ENCODE measurements around the gene ZBED5. TPM values are rescaled to one million over a fixed set of nuclear protein-coding genes. Genes with fewer than 3 reads are reported as not detected.
"Not testable (repeated sequence)": the region's sequence is repeated elsewhere in the genome, so short reads cannot be mapped to it uniquely, and the experiment has no call there.

The ZBED5 gene
- total and polyA plus RNA-seq, 4 donors = 18.0 to 57.9 (median 39.9) TPM

- no peak for ATAC-seq (ENCODE audit: insufficient read depth, low FRiP score)
- Histone ChIP-seq H3K9ac (ENCODE audit: insufficient read depth in 1 of 2, low read length in 2 of 2) (no peak overlapping the region), H3K4me3 (no peak overlapping the region), H3K27me3 (ENCODE audit: control insufficient read depth in 3 of 3, insufficient read depth in 3 of 3, low read length in 2 of 3) (no peaks in the 10 kb centered on the region), H3K4me1 (ENCODE audit: control insufficient read depth in 5 of 5, insufficient read depth in 5 of 5, low read length in 5 of 5) (peaks cover 0 to 6% (median 3%) of the 10 kb centered on the region in 5 donors), H3K36me3 (ENCODE audit: control insufficient read depth in 4 of 4, insufficient read depth in 4 of 4, low read length in 4 of 4) (peaks cover 0 to under 1% (median 0%) of the 10 kb centered on the region in 4 donors), H3K9me3 (ENCODE audit: control insufficient read depth in 4 of 4, insufficient read depth in 3 of 4, low read length in 3 of 4) (no peaks in the 10 kb centered on the region), H3K27ac (ENCODE audit: low read depth in 1 of 2, low read length in 1 of 2) (no peak overlapping the region)
- TF ChIP-seq CTCF (IDR thresholded peaks at IDR 0.05; ENCODE audit: control extremely low read depth, extremely low read depth) = no peak
- no peak for DNase-seq
These were observed 13.1 kb downstream of the ZBED5 start for GRCh38 chr11:10844796-10845195.

- DNase-seq (no peak), ATAC-seq (ENCODE audit: insufficient read depth, low FRiP score) (no peak)
- no peak overlapping the region for H3K9ac ChIP-seq (ENCODE audit: insufficient read depth in 1 of 2, low read length in 2 of 2)
- H3K36me3 ChIP-seq (ENCODE audit: control insufficient read depth in 4 of 4, insufficient read depth in 4 of 4, low read length in 4 of 4) = no peaks in the 10 kb centered on the region
- H3K4me1 ChIP-seq (ENCODE audit: control insufficient read depth in 5 of 5, insufficient read depth in 5 of 5, low read length in 5 of 5) = peaks cover 0 to 6% (median 3%) of the 10 kb centered on the region in 5 donors
- no peak for TF ChIP-seq CTCF (IDR thresholded peaks at IDR 0.05; ENCODE audit: control extremely low read depth, extremely low read depth)
- no peaks in the 10 kb centered on the region for H3K27me3 ChIP-seq (ENCODE audit: control insufficient read depth in 3 of 3, insufficient read depth in 3 of 3, low read length in 2 of 3)
- H3K27ac ChIP-seq (ENCODE audit: low read depth in 1 of 2, low read length in 1 of 2) = no peak overlapping the region
- no peak overlapping the region for H3K4me3 ChIP-seq
- H3K9me3 ChIP-seq (ENCODE audit: control insufficient read depth in 4 of 4, insufficient read depth in 3 of 4, low read length in 3 of 4) = no peaks in the 10 kb centered on the region
These were observed 13.5 kb downstream of the ZBED5 start for GRCh38 chr11:10844356-10844755.

- H3K9me3 ChIP-seq (ENCODE audit: control insufficient read depth in 4 of 4, insufficient read depth in 3 of 4, low read length in 3 of 4) = peaks cover 0 to 3% (median 0%) of the 10 kb centered on the region in 4 donors
- no peaks in the 10 kb centered on the region for H3K36me3 ChIP-seq (ENCODE audit: control insufficient read depth in 4 of 4, insufficient read depth in 4 of 4, low read length in 4 of 4)
- H3K4me3 ChIP-seq = no peak overlapping the region
- H3K27me3 ChIP-seq (ENCODE audit: control insufficient read depth in 3 of 3, insufficient read depth in 3 of 3, low read length in 2 of 3) = no peaks in the 10 kb centered on the region
- 54 to 69% methylated on average over 3 of the region's 3 CpGs for WGBS, 2 donors
- no peak overlapping the region for H3K27ac ChIP-seq (ENCODE audit: low read depth in 1 of 2, low read length in 1 of 2)
- no peak for DNase-seq
- H3K4me1 ChIP-seq (ENCODE audit: control insufficient read depth in 5 of 5, insufficient read depth in 5 of 5, low read length in 5 of 5) = peaks cover 0 to 4% (median 0%) of the 10 kb centered on the region in 5 donors
- TF ChIP-seq CTCF (IDR thresholded peaks at IDR 0.05; ENCODE audit: control extremely low read depth, extremely low read depth) = no peak
- no peak overlapping the region for H3K9ac ChIP-seq (ENCODE audit: insufficient read depth in 1 of 2, low read length in 2 of 2)
- no peak for ATAC-seq (ENCODE audit: insufficient read depth, low FRiP score)
These were observed 19.0 kb downstream of the ZBED5 start for GRCh38 chr11:10838881-10839280.

GRCh38 chr11:10838083-10838482, 19.8 kb downstream of the ZBED5 start:
- Histone ChIP-seq H3K9me3 (ENCODE audit: control insufficient read depth in 4 of 4, insufficient read depth in 3 of 4, low read length in 3 of 4) (peaks cover 0 to 3% (median 0%) of the 10 kb centered on the region in 4 donors), H3K4me3 (no peak overlapping the region), H3K27me3 (ENCODE audit: control insufficient read depth in 3 of 3, insufficient read depth in 3 of 3, low read length in 2 of 3) (no peaks in the 10 kb centered on the region), H3K4me1 (ENCODE audit: control insufficient read depth in 5 of 5, insufficient read depth in 5 of 5, low read length in 5 of 5) (peaks cover 0 to 4% (median 0%) of the 10 kb centered on the region in 5 donors), H3K36me3 (ENCODE audit: control insufficient read depth in 4 of 4, insufficient read depth in 4 of 4, low read length in 4 of 4) (no peaks in the 10 kb centered on the region), H3K27ac (ENCODE audit: low read depth in 1 of 2, low read length in 1 of 2) (no peak overlapping the region), H3K9ac (ENCODE audit: insufficient read depth in 1 of 2, low read length in 2 of 2) (no peak overlapping the region)
- TF ChIP-seq CTCF (IDR thresholded peaks at IDR 0.05; ENCODE audit: control extremely low read depth, extremely low read depth) = no peak
- DNase-seq (no peak), ATAC-seq (ENCODE audit: insufficient read depth, low FRiP score) (no peak)

- H3K4me3 ChIP-seq; H3K27me3 ChIP-seq (ENCODE audit: control insufficient read depth in 3 of 3, insufficient read depth in 3 of 3, low read length in 2 of 3); DNase-seq; H3K36me3 ChIP-seq (ENCODE audit: control insufficient read depth in 4 of 4, insufficient read depth in 4 of 4, low read length in 4 of 4); ATAC-seq (ENCODE audit: insufficient read depth, low FRiP score); H3K9me3 ChIP-seq (ENCODE audit: control insufficient read depth in 4 of 4, insufficient read depth in 3 of 4, low read length in 3 of 4); H3K4me1 ChIP-seq (ENCODE audit: control insufficient read depth in 5 of 5, insufficient read depth in 5 of 5, low read length in 5 of 5); H3K9ac ChIP-seq (ENCODE audit: insufficient read depth in 1 of 2, low read length in 2 of 2); H3K27ac ChIP-seq (ENCODE audit: low read depth in 1 of 2, low read length in 1 of 2): not testable (repeated sequence)
- WGBS, 2 donors = 94 to 96% methylated on average over 4 of the region's 4 CpGs
These were observed 21.0 kb downstream of the ZBED5 start for GRCh38 chr11:10836884-10837283.
